Measurements from ENCODE around the gene RHBDD1.

RHBDD1 gene

DNA sequence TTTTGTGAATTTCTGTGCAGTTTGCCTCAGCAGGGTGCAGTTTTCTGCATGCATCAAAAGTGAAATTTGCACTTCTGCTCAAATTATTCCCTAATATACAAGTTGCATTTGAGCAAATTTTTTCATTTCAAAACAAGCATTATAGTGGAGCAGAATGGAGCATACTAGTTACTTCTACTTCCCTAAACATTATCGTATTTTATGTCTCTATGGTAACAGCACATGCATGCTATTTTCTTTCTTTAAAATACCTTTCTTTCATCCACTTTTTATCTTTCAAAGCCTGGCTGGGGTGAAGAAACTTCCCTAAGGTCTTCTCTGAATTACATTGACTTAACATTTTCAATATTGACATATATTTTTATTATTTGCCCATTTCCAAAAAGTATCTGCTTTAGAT lies 11.2 kb downstream of the RHBDD1 start:
- no peak for DNase-seq

DNA sequence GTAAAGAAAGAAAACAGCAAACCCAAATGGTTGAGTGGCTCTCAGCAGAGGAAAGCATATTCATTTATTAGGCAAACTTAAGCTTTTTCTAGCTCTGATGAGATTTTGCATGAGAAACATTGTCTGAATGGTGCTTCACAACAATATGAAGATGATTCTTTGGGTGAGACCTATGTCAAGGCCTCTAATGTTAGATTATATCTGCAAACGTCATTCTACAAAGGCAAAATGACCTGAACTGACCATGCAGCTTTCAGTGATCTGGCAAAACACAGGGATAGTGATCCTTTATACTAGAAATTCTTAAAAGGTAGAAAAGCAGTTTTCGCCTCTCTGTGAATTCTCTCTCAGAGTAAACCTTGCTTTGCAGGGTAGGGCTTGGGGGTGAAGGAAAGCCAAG lies 11.7 kb downstream of the RHBDD1 start:
- DNase-seq = no peak

DNA sequence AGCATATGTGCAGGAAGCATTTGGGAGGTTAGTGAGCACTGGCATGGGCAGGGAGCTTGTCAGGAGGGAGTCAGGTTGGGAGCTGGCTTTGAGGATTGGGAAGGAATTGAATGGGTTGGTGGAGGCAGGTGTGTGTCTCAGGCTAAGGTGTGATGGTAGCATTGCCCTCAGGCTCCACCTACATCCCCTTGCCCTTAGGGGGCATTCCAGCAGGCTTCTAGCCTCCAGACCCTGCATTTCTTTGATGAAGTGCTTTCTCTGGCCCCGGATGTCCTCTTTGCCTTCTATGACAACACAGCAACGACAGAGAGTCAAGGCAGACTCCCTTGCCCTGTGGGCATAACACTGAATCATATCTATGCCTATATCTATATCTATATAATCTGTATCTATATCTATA lies 13.5 kb downstream of the RHBDD1 start:
- no peak for DNase-seq

DNA sequence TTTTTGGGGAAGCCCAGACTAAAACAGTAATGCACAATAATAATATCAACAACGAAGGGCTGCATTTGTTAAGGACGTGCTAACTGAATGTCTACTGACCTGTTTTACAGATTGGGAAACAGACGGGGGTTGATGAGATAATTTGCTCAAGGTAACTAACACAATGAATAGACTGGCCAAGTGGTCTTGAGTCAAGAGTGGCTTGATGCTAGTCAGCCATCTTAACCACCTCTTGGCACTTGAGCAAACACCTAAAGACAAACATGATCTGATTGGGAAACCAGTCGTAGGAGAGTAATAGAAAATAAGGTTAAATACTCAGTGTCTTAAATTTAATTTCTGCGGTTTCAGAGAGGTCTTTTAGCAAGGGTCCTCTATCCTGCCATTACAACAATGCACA lies 14.2 kb downstream of the RHBDD1 start:
- no peak for DNase-seq

DNA sequence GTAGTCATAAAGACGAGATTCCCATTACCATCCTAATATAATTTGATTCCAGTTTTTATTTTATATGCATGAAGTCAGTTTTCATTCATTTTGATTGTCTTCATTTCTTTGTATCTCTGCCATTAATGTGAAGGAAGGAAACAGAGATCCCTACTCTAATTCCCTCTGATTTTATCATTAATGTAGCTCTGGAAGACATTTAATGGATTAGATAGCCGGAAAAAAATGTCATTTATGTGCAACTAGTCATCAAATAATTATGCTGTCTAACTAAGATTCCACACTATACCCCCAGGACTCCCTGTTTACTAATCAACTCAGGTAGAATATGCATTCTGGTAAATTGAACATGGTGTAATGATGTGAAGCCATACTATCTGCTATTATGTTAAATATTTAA lies 19.9 kb downstream of the RHBDD1 start:
- DNase-seq = no peak

DNA sequence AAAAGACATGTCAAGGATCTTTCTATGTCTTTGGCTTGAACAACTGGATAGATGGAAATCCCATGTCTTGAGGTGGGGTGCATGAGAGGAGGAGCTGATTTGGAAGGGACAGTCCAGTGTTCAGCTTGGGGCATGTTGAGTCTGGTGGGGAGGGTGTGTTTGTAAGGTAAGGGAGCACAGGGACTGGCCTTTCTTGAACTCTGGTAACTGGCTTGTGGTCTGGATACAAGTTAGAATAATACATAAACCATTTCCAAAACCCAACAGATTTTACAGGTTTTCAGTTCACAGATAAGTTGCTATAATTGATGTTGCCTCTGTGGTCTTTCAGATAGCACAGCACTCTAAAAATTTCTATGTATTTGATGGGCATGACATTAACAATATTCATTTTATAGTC lies 24.2 kb downstream of the RHBDD1 start:
- DNase-seq = no peak

DNA sequence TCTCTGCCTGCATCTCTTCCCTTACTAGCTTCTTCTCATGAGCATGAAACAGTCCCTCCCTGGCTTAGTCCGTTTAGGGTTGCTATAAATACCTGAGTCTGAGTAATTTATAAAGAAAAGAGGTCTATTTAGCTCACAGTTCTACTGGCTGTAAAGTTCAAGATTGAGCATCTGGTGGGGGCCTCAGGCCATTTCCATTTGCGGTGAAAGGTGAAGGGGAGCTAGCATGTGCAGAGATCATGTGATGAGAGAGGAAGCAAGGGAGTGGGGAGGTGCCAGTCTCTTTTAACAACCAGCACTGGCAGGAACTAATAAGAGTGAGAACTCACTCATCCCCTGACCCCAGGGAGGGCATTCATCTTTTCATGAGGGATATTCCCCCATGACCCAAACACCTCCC lies 26.8 kb downstream of the RHBDD1 start:
- no peak for DNase-seq

DNA sequence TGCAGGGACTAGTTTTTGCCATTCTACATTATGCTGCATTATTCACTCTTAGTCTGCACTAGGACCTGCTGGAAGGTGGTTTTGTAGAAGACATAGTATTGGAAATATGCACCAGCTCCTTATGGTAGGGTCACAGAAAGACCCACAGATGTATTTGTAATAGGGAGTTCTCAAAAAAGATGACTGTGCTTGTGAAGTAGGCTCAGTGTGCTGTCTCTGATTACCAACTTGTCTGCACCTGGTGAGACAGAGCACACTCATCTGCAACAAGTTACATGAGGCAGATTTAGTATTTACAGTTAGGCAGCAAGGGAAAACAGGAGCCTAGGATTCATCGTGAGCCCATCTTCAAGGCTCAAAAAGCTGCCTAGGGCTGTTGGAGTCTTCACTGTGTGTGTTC lies 29.4 kb downstream of the RHBDD1 start:
- no peak for DNase-seq

DNA sequence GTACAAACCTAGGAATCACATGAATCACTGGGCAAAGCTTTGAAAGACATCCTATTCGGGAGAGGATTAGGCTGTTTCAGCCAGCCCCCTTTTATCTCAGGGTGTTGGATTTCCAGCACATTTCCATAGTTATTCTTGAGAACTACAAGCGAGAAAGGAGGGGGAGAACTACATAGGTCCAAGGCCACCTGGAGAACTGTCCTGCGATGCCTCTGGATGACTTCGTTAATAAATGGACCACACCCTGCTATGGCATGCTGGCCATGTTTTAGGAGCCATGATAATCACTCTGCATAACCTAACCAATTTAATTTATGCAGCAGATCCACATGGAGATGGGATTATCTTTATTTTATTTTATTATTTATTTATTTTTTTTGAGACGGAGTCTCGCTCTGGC lies 29.9 kb downstream of the RHBDD1 start:
- DNase-seq = no peak

DNA sequence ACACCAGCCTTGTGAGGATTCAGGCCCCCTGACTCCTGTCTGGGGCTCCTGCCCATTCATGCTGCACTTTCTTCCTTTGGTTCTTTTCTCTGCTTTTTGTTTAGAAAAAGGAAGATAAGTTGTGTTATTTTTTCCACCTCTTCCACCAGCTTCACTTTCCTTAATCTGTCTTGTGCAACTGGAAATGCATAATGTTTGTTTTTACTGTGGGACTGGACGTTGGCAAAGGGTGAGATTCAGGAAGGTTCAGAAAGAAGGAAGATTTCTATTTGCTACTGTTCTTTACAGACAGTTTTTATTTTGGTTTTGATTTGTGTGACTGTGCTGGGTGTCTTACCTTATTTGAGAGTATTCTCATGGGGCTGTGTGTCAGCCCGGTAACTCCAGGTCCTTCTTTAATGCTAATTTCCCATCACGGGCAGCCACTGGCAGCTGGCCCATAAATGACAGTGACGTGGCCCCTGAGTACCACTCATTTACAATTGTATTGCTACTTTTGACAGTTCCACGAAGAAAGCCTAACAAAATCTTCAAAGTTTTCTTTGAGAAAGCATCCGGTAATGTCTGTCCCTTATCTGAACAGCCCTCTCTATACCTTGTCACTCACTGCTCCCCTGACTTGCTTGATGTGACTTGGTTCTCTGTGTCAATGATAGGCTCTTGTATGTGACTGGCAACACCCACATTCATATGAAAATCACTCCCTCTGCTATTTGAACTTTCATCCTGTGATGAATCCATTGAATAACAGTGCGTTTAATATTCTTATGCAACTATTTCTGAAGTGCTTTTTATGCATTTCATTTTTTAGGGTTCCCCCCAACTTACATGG lies 32.7 kb downstream of the RHBDD1 start:
- no peak for DNase-seq

DNA sequence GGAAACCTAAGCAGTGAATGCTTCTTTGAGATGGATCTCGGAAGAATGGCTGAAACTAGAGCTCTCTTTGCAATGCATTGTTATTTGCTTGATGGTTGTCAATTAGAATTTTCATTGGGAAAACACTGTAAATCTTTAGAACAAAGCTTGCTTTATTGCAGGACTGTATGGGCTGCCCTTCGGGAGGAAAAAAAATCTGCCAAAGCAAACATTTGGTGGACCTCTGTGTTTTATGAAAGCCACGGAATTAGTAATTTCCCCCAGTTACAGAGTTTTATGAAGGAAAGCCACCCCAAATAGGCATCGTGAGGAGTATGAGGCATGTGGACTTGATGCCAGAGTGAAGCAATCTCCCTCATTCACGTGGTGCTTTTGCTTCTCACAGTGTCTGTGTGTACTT lies 33.5 kb downstream of the RHBDD1 start:
- DNase-seq = no peak

DNA sequence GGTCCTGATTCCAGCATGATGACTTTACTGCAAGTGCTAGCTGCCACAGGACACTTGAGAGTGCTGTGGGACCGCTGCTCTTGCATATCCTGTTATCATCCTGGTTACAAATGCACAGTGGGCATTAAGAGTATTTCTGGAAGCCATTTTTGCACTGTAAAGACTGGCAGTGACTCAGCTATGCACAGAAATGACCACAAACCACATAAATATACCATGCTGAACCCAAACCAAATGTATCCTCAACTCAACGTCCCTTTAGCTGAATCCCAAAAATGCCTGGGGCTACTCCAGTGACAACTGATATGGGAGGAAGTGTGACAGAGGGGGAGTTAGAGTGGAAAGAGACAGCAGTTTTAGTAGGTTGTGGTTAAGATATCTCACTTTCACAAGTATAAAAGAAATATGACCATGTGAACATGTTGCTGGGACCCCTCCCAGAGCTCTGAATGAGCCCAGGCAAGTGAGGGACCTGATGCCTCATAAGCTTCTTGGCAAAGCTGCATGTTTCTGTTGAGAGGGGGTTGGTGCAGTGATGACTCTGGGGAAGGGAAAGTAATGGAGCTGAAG lies 37.3 kb downstream of the RHBDD1 start:
- DNase-seq = no peak

DNA sequence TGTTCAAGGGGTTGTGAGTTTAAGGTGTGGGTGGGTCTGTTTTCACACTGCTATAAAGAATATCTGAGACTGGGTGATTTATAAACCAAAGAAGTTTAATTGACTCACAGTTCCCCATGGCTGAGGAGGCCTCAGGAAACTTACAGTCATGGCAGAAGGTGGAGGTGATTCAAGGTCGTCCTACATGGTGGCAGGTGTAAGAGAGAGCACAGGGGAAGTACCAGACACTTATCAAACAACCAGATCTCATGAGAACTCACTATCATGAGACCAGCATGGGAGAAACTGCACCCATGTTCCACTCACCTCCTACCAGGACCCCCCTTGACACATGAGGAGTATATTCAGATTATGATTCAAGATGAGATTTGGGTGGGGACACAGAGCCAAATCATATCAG lies 38.0 kb downstream of the RHBDD1 start:
- DNase-seq = no peak

DNA sequence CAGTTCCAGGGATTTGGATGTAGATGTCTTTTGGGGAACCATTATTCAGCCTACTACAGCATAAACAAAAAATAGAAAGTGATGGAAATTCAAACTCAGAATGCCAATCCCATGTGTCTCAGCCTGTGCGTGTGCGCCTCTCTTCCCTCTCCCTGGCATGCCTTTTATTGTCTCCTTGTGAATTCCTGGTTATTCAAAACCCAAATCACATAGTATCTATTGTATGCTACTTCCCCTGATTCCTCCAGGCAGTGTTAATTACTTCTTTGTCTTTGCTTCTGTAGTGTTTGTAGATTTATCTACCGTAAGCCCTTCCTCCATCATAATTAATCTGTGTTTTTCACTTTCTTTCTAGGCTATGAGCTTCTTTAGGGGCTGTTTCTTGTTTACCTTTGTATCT lies 38.9 kb downstream of the RHBDD1 start:
- DNase-seq = no peak

DNA sequence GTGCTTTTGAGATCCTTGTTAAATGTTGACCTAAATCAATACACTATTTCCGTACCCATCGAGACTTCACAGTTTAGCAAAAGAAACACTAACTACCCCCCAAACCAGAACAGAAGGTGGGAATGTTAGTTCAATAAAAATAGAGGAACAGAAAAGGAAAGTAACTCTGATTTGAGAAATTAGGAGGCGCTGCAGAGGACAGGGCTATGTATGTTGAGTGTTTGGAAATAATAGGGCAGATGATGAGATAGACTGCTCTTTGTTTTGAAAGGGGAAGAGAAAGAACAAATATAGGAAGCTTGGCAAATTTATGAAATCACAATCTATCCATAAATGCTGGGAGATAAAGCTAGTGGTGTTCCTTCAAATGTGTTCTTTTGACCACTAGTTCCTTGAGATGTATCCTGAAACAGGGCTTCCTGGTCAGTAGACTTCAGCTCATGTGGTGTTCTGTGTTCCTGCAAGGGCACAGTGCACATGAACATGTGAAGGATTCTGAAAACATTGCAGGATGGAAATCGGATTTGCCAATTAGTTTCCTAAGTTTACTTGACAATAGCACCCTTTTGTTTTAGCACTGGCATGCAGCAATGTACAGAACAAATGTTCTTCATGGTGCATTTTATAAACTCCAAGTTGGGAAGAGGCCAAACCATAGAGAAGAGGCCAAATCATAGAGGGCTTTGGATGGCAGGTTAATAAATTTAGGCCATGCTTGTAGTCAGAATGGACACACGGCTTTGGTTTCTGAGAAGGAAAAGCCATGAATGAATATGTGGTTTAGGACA lies 39.8 kb downstream of the RHBDD1 start:
- no peak for DNase-seq

DNA sequence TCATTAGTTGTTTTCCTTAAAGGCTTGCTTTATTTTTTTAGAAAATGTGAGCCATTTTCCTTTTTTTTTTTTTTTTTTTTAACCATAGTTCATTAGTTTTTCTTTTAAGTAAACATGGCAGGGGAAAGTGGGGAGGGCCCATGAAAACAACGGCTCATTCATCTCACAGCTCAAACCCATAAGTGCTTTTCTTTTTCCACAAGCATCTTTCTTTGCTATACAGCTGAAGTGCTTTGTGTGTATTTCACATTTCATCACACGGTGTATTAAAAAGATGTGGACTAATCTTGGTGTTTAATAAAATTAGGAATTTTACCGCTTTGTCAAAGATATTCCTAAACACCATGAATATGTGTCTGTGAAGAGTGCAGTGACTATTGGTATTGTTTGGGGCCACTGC lies 41.6 kb downstream of the RHBDD1 start:
- no peak for DNase-seq

DNA sequence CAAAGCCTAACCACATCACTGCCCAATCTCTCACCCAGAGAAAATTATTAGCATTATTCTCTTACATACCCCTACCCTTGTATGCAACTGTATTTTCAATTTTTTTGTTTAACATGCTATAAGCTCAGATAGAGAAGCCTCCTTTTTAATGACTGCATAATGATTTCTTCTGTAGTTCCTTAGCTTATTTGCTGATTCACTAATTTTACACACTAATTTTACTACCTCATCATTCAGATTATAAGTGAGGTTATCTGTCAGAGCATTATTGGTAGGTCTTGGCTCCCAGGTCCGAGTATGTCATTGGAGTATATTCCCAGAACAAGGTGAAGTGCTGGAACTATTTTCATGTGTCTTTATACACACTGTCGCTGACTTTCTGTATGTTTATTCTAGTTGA lies 45.4 kb downstream of the RHBDD1 start:
- DNase-seq = no peak

DNA sequence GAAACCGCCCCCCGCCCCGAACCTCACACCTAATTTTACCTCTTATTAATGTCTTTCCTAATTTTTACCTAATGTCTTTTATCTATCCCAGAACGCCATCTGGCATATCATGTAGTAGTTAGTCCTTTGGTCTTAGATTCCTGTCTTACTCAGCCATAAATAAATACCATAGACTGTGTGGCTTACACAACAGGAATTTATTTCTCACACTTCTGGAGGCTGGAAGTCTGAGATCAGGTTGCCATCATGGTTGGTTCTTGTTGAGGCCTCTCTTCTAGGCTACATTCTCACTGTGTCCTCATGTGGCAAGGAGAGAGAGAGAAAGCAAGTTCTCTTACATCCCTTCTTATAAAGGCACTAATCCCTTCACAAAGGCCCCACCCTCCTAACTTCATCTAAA lies 46.8 kb downstream of the RHBDD1 start:
- no peak for DNase-seq

DNA sequence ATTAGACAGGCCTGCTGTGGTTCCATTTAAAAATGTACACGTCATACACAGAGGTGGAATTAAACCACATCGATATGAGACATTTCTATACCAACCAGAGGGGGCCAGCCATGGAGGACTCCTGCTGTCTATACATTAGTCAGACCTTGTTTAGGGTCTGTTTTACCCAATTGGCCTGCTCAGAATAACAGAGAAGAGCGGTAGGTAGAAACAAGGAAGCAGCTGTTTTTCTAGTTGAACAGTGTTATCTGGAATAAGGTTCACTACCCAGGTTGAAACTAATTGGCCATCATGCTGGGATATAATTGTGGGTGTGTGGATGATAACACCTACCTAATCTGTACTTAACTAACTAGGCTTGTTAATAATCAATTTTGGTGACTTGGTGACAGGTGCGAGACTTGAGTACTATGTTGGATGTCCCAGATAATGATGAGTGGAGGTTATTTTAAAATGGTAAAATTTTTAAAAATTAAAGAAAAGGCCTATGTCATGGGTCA lies 47.5 kb downstream of the RHBDD1 start:
- no peak for DNase-seq

DNA sequence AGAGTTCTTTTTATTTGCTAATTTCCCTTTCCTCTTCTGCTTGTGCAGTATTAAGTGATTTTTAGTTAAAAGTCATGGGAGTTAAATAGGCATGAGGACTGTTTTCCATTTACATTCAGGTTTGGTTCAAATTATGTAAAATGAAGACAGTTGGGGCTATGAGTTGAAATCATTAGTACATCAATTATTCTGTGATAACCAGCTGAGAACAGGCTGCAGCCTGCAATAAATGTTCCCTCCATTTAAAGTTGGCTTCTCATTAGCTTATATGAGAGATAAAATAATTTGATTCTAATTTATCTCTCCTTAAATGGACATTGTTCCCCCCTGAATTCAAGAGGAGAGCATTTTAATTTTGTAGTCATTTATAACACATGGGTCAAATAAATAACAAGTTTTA lies 48.3 kb downstream of the RHBDD1 start:
- DNase-seq = no peak

DNA sequence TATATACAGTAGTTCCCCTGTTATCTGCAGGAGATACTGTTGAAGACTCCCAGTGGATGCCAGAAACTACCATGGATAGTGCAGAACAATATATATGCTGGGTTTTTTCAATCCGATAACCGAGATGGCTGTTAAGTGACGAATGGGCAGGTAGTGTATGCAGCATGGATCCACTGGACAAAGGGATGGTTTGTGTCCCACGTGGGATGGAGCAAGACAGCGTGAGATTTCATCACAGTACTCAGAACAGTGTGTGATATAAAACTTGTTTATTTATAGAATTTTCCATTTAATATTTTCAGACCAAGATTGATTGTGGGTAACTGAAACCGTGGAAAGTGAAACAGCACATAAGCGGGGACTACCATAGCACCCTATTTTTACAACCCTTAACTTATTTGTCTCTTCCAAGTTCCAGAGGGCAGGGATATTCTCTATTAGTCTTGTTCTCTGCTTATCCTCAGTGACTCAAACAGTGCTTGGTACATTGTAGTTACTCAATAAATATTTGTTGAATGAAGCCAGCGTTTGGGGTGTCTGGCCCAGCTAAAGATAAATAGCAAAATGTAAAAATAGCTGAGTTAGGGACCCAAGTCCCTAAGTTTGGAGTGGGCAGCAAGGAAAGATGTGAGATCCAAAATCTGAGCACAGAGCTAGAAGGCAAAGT lies 50.0 kb downstream of the RHBDD1 start:
- DNase-seq = no peak

DNA sequence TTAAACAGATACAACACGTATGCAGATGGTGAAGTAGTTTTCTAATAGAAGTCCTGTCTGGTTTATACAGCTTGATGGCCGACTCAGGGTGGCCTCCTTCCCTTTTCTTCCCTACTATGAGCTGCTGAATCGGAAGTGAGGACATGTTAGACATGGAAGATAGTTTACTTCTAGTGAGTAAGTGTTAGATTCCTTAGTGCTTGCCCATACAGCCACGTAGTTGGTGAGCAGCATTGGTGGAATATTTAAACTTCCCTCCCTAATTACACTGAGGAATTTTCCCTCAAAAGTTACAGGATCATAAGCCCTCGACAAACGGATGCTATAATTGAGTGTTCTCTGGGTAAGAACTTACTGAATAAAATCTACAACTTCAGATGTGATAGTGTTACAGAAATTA lies 52.1 kb downstream of the RHBDD1 start:
- DNase-seq = no peak

DNA sequence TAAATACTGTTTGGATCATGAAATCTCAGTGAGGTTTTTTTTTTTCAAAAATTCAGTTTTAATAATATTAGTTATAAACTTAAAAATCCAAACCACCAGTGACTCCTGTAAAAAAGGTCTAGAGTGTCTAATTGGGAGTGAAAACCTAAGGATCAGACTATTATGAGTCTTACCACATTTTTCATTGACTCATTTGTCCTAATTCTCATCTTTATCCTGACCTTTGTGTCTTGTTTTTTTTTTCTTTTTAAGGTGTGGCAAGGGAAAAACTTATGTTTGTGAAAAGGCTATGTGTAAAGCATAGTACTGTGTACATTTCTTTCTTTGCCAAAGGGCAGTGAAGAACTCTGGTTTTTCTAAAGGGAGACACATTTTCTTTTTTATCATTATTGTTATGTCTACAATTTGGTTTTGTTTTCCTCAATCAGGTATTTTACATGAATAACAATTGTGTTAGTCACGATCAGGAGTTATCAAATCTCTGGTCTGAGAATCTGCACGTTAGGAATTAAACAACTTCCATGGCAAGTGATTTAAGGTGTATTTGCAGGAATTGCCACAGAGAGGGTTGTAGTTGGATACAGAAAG lies 52.6 kb downstream of the RHBDD1 start:
- no peak for DNase-seq
